HepG2 (cell line): Measurements from ENCODE around the gene DCDC1. TPM values are rescaled to one million over a fixed set of nuclear protein-coding genes. Genes with fewer than 3 reads are reported as not detected.

ENCODE experiments used
- ATF6 ChIP-seq: sonication (generic); formaldehyde crosslinking; conservative IDR thresholded peaks from 2 replicates; pipeline ENCODE4 v1.4.0; 2020; ENCODE audit warnings: missing genetic modification reagents
- CHD2 ChIP-seq: IDR thresholded peaks from 2 replicates; pipeline ENCODE4 v1.6.1; 2011; ENCODE audit warnings: low read depth, low read length, improper control_type of control experiment
- DMAP1 ChIP-seq: IDR thresholded peaks from 2 replicates; pipeline ENCODE4 v1.6.1; 2016
- ETV6 ChIP-seq: sonication (generic); formaldehyde crosslinking; conservative IDR thresholded peaks from 2 replicates; pipeline ENCODE4 v1.4.0; 2020; ENCODE audit warnings: missing genetic modification reagents
- FLYWCH1 ChIP-seq: sonication (generic); formaldehyde crosslinking; IDR thresholded peaks from 2 replicates; pipeline ENCODE4 v1.8.1; 2023; ENCODE audit warnings: mild to moderate bottlenecking, missing genetic modification reagents
- HIC2 ChIP-seq: sonication (generic); formaldehyde crosslinking; IDR thresholded peaks from 2 replicates; pipeline ENCODE4 v1.9.0; 2022; ENCODE audit warnings: low read depth, missing genetic modification reagents
- HMG20A ChIP-seq: IDR thresholded peaks from 2 replicates; pipeline ENCODE4 v1.6.1; 2016; ENCODE audit warnings: borderline replicate concordance
- HNF4A ChIP-seq: sonication (generic); formaldehyde crosslinking; IDR thresholded peaks from 2 replicates; pipeline ENCODE4 v1.4.0; 2020; ENCODE audit warnings: missing genetic modification reagents
- HOMEZ ChIP-seq: IDR thresholded peaks from 2 replicates; pipeline ENCODE4 v1.6.1; 2016; ENCODE audit warnings: low read depth
- KLF9 ChIP-seq: IDR thresholded peaks from 2 replicates; pipeline ENCODE4 v1.6.1; 2016; ENCODE audit warnings: low read depth
- MEIS2 ChIP-seq: sonication (generic); formaldehyde crosslinking; IDR thresholded peaks from 2 replicates; pipeline ENCODE4 v1.9.0; 2021; ENCODE audit warnings: mild to moderate bottlenecking, missing genetic modification reagents
- MTF1 ChIP-seq: sonication (generic); formaldehyde crosslinking; IDR thresholded peaks from 2 replicates; pipeline ENCODE4 v1.5.0; 2020; ENCODE audit warnings: missing genetic modification reagents
- NR2C2 ChIP-seq: sonication (generic); formaldehyde crosslinking; IDR thresholded peaks from 2 replicates; pipeline ENCODE4 v1.4.0; 2020; ENCODE audit warnings: missing genetic modification reagents, mild to moderate bottlenecking, moderate library complexity, borderline replicate concordance
- REPIN1 ChIP-seq: sonication (generic); formaldehyde crosslinking; IDR thresholded peaks from 2 replicates; pipeline ENCODE4 v1.8.0; 2022; ENCODE audit warnings: missing genetic modification reagents, low read depth, mild to moderate bottlenecking, borderline replicate concordance
- RFXANK ChIP-seq: IDR thresholded peaks from 2 replicates; pipeline ENCODE4 v1.6.1; 2016
- RXRA ChIP-seq: sonication (generic); formaldehyde crosslinking; IDR thresholded peaks from 2 replicates; pipeline ENCODE4 v1.5.1; 2020; ENCODE audit warnings: missing genetic modification reagents
- SIX4 ChIP-seq: sonication (generic); formaldehyde crosslinking; IDR thresholded peaks from 2 replicates; pipeline ENCODE4 v1.4.0; 2020; ENCODE audit warnings: missing genetic modification reagents
- SMAD3 ChIP-seq: sonication (generic); formaldehyde crosslinking; IDR thresholded peaks from 2 replicates; pipeline ENCODE4 v1.4.0; 2020; ENCODE audit warnings: missing genetic modification reagents
- WIZ ChIP-seq: sonication (generic); formaldehyde crosslinking; IDR thresholded peaks from 2 replicates; pipeline ENCODE4 v1.5.1; 2020; ENCODE audit warnings: mild to moderate bottlenecking, missing genetic modification reagents
- ZC3H4 ChIP-seq: sonication (generic); formaldehyde crosslinking; IDR thresholded peaks from 2 replicates; pipeline ENCODE4 v1.4.0; 2020; ENCODE audit warnings: missing genetic modification reagents, borderline replicate concordance
- ZFP90 ChIP-seq: sonication (generic); formaldehyde crosslinking; IDR thresholded peaks from 2 replicates; pipeline ENCODE4 v1.8.0; 2022; ENCODE audit warnings: missing genetic modification reagents, mild to moderate bottlenecking, inconsistent platforms, borderline replicate concordance
- ZHX1 ChIP-seq: sonication (generic); formaldehyde crosslinking; IDR thresholded peaks from 2 replicates; pipeline ENCODE4 v1.8.1; 2022; ENCODE audit warnings: low read depth, mild to moderate bottlenecking, missing genetic modification reagents
- ZNF138 ChIP-seq: sonication (generic); formaldehyde crosslinking; IDR thresholded peaks from 2 replicates; pipeline ENCODE4 v1.5.0; 2020; ENCODE audit warnings: mild to moderate bottlenecking, low read depth, missing genetic modification reagents
- ZNF205 ChIP-seq: IDR thresholded peaks from 2 replicates; pipeline ENCODE4 v1.6.1; 2018; ENCODE audit warnings: missing biosample characterization, missing genetic modification reagents
- ZNF354B ChIP-seq: sonication (generic); formaldehyde crosslinking; IDR thresholded peaks from 2 replicates; pipeline ENCODE4 v1.8.0; 2022; ENCODE audit warnings: mild to moderate bottlenecking, missing genetic modification reagents
- ZNF768 ChIP-seq: sonication (generic); formaldehyde crosslinking; IDR thresholded peaks from 2 replicates; pipeline ENCODE4 v1.4.0; 2020; ENCODE audit warnings: missing genetic modification reagents
- ZNF83 ChIP-seq: sonication (generic); formaldehyde crosslinking; IDR thresholded peaks from 2 replicates; pipeline ENCODE4 v1.4.0; 2020; ENCODE audit warnings: missing genetic modification reagents, mild to moderate bottlenecking, borderline replicate concordance
- polyA plus RNA-seq, 8 experiments: library from polyadenylated mRNA; depleted of rRNA in 3 of 8; stranded (reverse) in 7 of 8; unstranded in 1 of 8; fragments of >200 nt; fragmentation: Illumina TruSeq in 4 of 8; extraction: Trizol in 4 of 8; gene quantifications; 2 replicates each; pipeline versions ENCODE4 v1.2.1 to v1.2.3, GENCODE V29; 2011 to 2016; ENCODE audit warnings: low read depth in 4 of 8, missing spikeins in 1 of 8, mixed read lengths in 1 of 8; ENCODE audit not compliant: insufficient read depth in 1 of 8
- total RNA-seq, 5 experiments: library from RNA; depleted of rRNA; stranded (reverse); fragments of >200 nt; fragmentation: Illumina TruSeq; extraction: Trizol; gene quantifications; 2 replicates each; pipeline ENCODE4 v1.2.3, GENCODE V29; 2016; ENCODE audit warnings: low read depth in 1 of 5

The DCDC1 gene
- total and polyA plus RNA-seq, 2 of the 13 experiments (the other 11 are each of a cell fraction or from before 2014, with no cell fraction given) = 0.12 to 0.27 TPM

- TF ChIP-seq DMAP1 (no peak), KLF9 (CRISPR knock-in tag) (no peak), ZC3H4 (CRISPR knock-in tag) (no peak), FLYWCH1 (CRISPR knock-in tag) (no peak), ZNF768 (CRISPR knock-in tag) (no peak), ZNF354B (CRISPR knock-in tag) (no peak), RXRA (CRISPR knock-in tag) (no peak), SMAD3 (CRISPR knock-in tag) (0 out of 2 replicates have a peak, but pooled peaks have one; percentile 37), ZNF138 (CRISPR knock-in tag) (no peak), ZHX1 (CRISPR knock-in tag) (no peak), ETV6 (no peak), NR2C2 (no peak), HMG20A (CRISPR knock-in tag) (no peak), HIC2 (CRISPR knock-in tag) (no peak), CHD2 (no peak), HNF4A (peak; percentile 87), MEIS2 (CRISPR knock-in tag) (no peak), ZNF205 (CRISPR knock-in tag) (no peak), SIX4 (no peak), ZNF83 (CRISPR knock-in tag) (no peak), MTF1 (CRISPR knock-in tag) (no peak), ATF6 (CRISPR knock-in tag) (no peak), ZFP90 (CRISPR knock-in tag) (no peak), HOMEZ (CRISPR knock-in tag) (peak; percentile 55; the same call in 1 of the 2 replicates), REPIN1 (CRISPR knock-in tag) (no peak), RFXANK (CRISPR knock-in tag) (no peak), WIZ (CRISPR knock-in tag) (no peak)
Observed at GRCh38 chr11:30992513-30992849, 377.1 kb downstream of the DCDC1 start (continued).
